Trophoblast cell (in vitro differentiated cells and primary cell): ENCODE results near the gene YTHDF1.

Source experiments
- DNase-seq, 2 donors: peaks; one replicate each; pipeline ENCODE4 v3.0.0-alpha.2; 2016
- H2AFZ ChIP-seq: 2 replicates; pipeline ENCODE4 v1.6.1; 2013; ENCODE audit warnings: low read length, moderate library complexity, mild to moderate bottlenecking; ENCODE audit not compliant: insufficient read depth, poor library complexity
- H2AK5ac ChIP-seq: 2 replicates; pipeline ENCODE4 v1.6.1; 2013; ENCODE audit warnings: mild to moderate bottlenecking, low read length
- H2BK120ac ChIP-seq: 2 replicates; pipeline ENCODE4 v1.6.1; 2013; ENCODE audit warnings: low read length, mild to moderate bottlenecking, moderate library complexity; ENCODE audit not compliant: insufficient read depth, poor library complexity
- H2BK12ac ChIP-seq: 2 replicates; pipeline ENCODE4 v1.6.1; 2013; ENCODE audit warnings: mild to moderate bottlenecking, low read length, moderate library complexity
- H2BK5ac ChIP-seq: 2 replicates; pipeline ENCODE4 v1.6.1; 2013; ENCODE audit warnings: low read length, low read depth, moderate library complexity, mild to moderate bottlenecking; ENCODE audit not compliant: poor library complexity
- H3K14ac ChIP-seq: 2 replicates; pipeline ENCODE4 v1.6.1; 2013; ENCODE audit warnings: mild to moderate bottlenecking, low read length
- H3K18ac ChIP-seq: 2 replicates; pipeline ENCODE4 v1.6.1; 2013; ENCODE audit warnings: mild to moderate bottlenecking, low read length
- H3K23ac ChIP-seq: 2 replicates; pipeline ENCODE4 v1.6.1; 2013; ENCODE audit warnings: low read length
- H3K27ac ChIP-seq: 2 replicates; pipeline ENCODE4 v1.5.1; 2013; ENCODE audit warnings: low read depth, mild to moderate bottlenecking, inconsistent platforms, low read length, moderate library complexity
- H3K27me3 ChIP-seq: 2 replicates; pipeline ENCODE4 v1.6.1; 2013; ENCODE audit warnings: inconsistent platforms, mild to moderate bottlenecking, low read length, moderate library complexity; ENCODE audit not compliant: insufficient read depth
- H3K36me3 ChIP-seq, 2 experiments: 1 replicate in 1 of 2; 2 replicates in 1 of 2; pipeline ENCODE4 v1.6.1; 2013; ENCODE audit warnings: low read length in 2 of 2, mild to moderate bottlenecking in 2 of 2, moderate library complexity in 1 of 2; ENCODE audit not compliant: insufficient read depth in 2 of 2, control insufficient read depth in 1 of 2
- H3K4ac ChIP-seq: 2 replicates; pipeline ENCODE4 v1.6.1; 2013; ENCODE audit warnings: low read depth, mild to moderate bottlenecking, low read length, moderate library complexity
- H3K4me1 ChIP-seq, 2 experiments: 1 replicate in 1 of 2; 2 replicates in 1 of 2; pipeline ENCODE4 v1.6.1; 2013; ENCODE audit warnings: low read length in 2 of 2, mild to moderate bottlenecking in 2 of 2, moderate library complexity in 1 of 2; ENCODE audit not compliant: insufficient read depth in 2 of 2, control insufficient read depth in 1 of 2
- H3K4me2 ChIP-seq: 2 replicates; pipeline ENCODE4 v1.6.1; 2013; ENCODE audit warnings: inconsistent platforms, mild to moderate bottlenecking, low read length, moderate library complexity
- H3K4me3 ChIP-seq: 2 replicates; pipeline ENCODE4 v1.5.1; 2013; ENCODE audit warnings: mild to moderate bottlenecking, low read depth, low read length, inconsistent platforms
- H3K79me1 ChIP-seq: one replicate; pipeline ENCODE4 v1.6.1; 2013; ENCODE audit warnings: low read length
- H3K79me2 ChIP-seq: 2 replicates; pipeline ENCODE4 v1.6.1; 2013; ENCODE audit warnings: low read length, mild to moderate bottlenecking; ENCODE audit not compliant: control insufficient read depth, insufficient read depth, poor library complexity
- H3K9ac ChIP-seq: 2 replicates; pipeline ENCODE4 v1.6.1; 2013; ENCODE audit warnings: mild to moderate bottlenecking, low read length
- H3K9me3 ChIP-seq: 2 replicates; pipeline ENCODE4 v1.6.1; 2013; ENCODE audit warnings: low read depth, mild to moderate bottlenecking, control low read depth, inconsistent platforms, low read length; ENCODE audit not compliant: insufficient read depth
- H4K12ac ChIP-seq: 2 replicates; pipeline ENCODE4 v1.6.1; 2013; ENCODE audit warnings: low read depth, mild to moderate bottlenecking, low read length, moderate library complexity
- H4K8ac ChIP-seq: 2 replicates; pipeline ENCODE4 v1.6.1; 2013; ENCODE audit warnings: low read depth, mild to moderate bottlenecking, low read length, moderate library complexity
- H4K91ac ChIP-seq: one replicate; pipeline ENCODE4 v1.6.1; 2013; ENCODE audit warnings: low read depth, mild to moderate bottlenecking, low read length, moderate library complexity
- WGBS: extraction: QIAGEN DNeasy Blood & Tissue Kit; methylation state at CpG from one replicate; pipeline ENCODE4 v1.1.7; 2013; ENCODE audit warnings: missing lambda C conversion rate; ENCODE audit not compliant: insufficient read length, insufficient coverage; ENCODE audit errors: extremely low coverage; 5-methylcytosine and 5-hydroxymethylcytosine counted together

YTHDF1 gene

DNA sequence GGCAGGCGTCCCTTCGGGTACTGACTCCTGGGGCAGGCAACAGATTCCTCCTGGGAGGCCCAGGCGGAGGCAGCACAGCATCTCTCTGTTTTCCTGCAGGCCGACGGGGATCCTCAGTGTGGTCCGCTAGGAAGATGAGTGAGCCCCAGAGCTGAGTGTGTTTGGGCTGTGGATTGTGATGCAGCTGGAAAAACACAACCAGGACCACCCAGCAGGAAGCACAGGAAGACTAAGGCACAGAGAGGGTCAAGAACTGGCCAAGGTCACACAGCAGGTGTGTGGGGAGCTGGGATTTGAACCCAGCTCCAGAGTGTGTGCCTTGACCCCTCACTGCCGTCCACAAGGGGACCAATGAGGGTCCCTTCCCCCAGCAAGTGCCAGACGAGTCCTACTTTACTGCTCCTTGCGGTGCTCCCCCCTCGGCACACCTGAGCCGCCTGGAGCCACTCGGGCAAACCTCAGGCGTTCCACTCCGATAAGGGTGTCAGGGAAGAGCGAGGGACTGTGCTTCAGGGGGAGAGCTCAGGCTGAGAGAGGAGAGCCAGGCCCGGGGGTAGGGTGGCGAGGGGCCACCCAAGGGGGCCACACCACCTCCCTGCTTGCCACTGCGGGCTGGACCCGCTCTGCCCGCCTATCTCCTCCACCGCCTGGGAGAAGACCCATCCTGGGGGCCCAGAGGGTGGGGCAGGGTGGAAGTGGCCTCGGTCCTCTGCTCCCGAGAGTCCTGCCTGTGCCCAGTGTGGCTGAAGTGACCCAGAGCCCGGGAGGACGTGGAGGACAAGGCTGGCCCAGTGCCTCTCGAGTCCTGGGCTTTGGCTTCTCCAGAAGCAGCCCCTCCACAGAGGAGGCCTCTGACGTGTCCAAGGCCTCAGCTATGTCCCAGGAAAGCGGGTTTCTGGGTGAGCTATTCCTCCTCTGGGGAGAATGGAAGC lies 63.3 kb downstream of the YTHDF1 start:
- Histone ChIP-seq H3K18ac (no peak overlapping the region), H3K14ac (no peak overlapping the region), H4K91ac (no peak overlapping the region), H3K4me1 (no peaks in the 10 kb centered on the region), H3K4me3 (no peak overlapping the region), H3K9me3 (peaks cover 8% of the 10 kb centered on the region), H2AK5ac (no peak overlapping the region), H2BK12ac (no peak overlapping the region), H3K79me1 (no peaks in the 10 kb centered on the region), H2AFZ (no peak overlapping the region), H3K27ac (no peak overlapping the region), H3K36me3 (no peaks in the 10 kb centered on the region), H3K23ac (no peak overlapping the region), H4K8ac (no peak overlapping the region), H3K27me3 (no peaks in the 10 kb centered on the region), H2BK5ac (no peak overlapping the region), H3K4me2 (no peak overlapping the region), H3K79me2 (no peaks in the 10 kb centered on the region), H2BK120ac (no peak overlapping the region), H3K4ac (no peak overlapping the region), H3K9ac (no peak overlapping the region), H4K12ac (no peak overlapping the region)
- DNase-seq, result no peak
- WGBS, result no CpG with 5 or more reads among the region's 28 CpGs

DNA sequence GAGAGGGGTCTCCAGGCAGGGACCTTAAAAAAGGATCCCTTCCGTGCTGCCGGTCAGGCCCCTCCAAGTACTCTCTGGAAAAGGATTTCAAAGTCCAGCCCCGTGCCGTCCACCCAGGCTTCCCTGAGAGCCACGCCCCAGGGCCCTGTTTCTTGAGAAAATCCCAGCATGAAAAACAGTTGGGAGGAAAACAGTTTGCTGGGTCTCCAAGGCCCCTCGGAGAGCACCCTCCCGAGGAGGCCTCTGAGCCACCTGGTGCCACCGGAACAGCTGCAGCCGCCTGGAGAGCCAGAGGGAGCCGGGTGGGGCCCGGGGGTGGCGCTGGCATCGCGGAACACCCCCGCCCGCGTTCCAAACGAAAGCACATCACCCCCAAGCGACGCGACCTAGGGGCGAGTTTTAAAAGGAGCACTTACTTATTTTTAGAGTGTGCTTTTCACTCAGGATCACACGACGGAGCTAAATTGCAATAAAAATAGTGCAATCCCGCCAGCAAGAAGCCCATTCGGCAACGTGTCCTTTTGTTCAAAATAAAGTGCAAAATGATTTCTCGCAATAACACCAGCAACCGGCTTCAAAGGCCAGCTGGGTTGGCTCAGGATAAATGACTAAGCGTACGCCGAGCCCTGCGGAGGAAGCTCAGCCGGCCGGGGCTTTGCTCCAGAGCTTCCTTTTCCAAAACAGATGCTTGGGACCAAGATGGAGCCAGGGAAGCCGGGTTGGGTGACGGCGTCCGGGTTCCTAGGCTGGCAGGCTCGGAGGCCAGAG lies 64.2 kb downstream of the YTHDF1 start:
- H3K27me3 ChIP-seq, result no peaks in the 10 kb centered on the region
- peaks cover 8% of the 10 kb centered on the region for H3K9me3 ChIP-seq
- H4K91ac ChIP-seq, result no peak overlapping the region
- H3K14ac ChIP-seq, result no peak overlapping the region
- no peak overlapping the region for H3K4me2 ChIP-seq
- no peak overlapping the region for H2AFZ ChIP-seq
- no peak overlapping the region for H2BK5ac ChIP-seq
- no peak overlapping the region for H3K9ac ChIP-seq
- H3K18ac ChIP-seq, result no peak overlapping the region
- H3K27ac ChIP-seq, result no peak overlapping the region
- H3K79me2 ChIP-seq, result no peaks in the 10 kb centered on the region
- no peak overlapping the region for H2BK120ac ChIP-seq
- H3K79me1 ChIP-seq, result no peaks in the 10 kb centered on the region
- H3K36me3 ChIP-seq, result no peaks in the 10 kb centered on the region
- H3K4ac ChIP-seq, result no peak overlapping the region
- no peak overlapping the region for H3K23ac ChIP-seq
- no peak overlapping the region for H4K8ac ChIP-seq
- WGBS, result no CpG with 5 or more reads among the region's 40 CpGs
- no peak overlapping the region for H4K12ac ChIP-seq
- no peaks in the 10 kb centered on the region for H3K4me1 ChIP-seq
- no peak overlapping the region for H2BK12ac ChIP-seq
- no peak for DNase-seq
- no peak overlapping the region for H2AK5ac ChIP-seq
- H3K4me3 ChIP-seq, result no peak overlapping the region

DNA sequence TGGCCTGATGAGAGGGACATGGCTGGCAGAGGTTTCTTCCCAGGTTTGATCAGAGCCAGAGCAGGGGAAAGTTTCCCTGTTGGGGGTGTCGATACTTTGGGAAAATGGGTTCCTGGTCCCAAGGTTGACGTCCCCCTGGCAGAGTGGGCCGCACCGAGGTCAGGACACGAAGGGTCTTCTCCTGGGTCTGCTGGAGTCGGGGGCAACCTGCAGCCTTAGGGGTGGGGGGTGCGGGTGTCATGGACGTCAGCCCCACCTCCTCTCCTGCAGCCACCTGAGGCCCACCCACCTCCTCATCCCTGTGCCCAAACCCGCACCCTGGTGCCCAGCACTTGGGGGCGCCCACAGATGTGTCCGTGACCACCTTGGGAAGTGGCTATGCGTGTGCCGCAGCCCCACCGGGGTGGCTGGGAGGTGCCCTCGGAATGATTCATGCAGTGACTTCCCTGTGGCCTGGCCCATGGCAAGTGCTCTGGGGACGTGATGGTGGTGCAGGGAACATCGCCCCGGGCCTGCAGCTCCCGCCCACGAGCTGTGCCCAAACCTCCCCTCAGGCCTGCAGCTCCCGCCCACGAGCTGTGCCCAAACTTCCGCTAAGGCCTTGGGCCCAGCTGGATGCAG lies 64.9 kb downstream of the YTHDF1 start:
- H3K23ac ChIP-seq, result no peak overlapping the region
- no peak overlapping the region for H3K4me3 ChIP-seq
- H2AK5ac ChIP-seq, result no peak overlapping the region
- no peak overlapping the region for H2AFZ ChIP-seq
- H3K4ac ChIP-seq, result no peak overlapping the region
- H4K91ac ChIP-seq, result no peak overlapping the region
- no peaks in the 10 kb centered on the region for H3K36me3 ChIP-seq
- no peak overlapping the region for H2BK5ac ChIP-seq
- no peak overlapping the region for H2BK12ac ChIP-seq
- H4K12ac ChIP-seq, result no peak overlapping the region
- no peak overlapping the region for H2BK120ac ChIP-seq
- H3K14ac ChIP-seq, result no peak overlapping the region
- H3K27me3 ChIP-seq, result no peaks in the 10 kb centered on the region
- no peaks in the 10 kb centered on the region for H3K79me2 ChIP-seq
- H4K8ac ChIP-seq, result no peak overlapping the region
- H3K27ac ChIP-seq, result no peak overlapping the region
- no peaks in the 10 kb centered on the region for H3K4me1 ChIP-seq
- no peak for DNase-seq
- no CpG with 5 or more reads among the region's 23 CpGs for WGBS
- H3K9me3 ChIP-seq, result peaks cover 10% of the 10 kb centered on the region
- H3K18ac ChIP-seq, result no peak overlapping the region
- no peak overlapping the region for H3K9ac ChIP-seq
- H3K79me1 ChIP-seq, result no peaks in the 10 kb centered on the region
- H3K4me2 ChIP-seq, result no peak overlapping the region

DNA sequence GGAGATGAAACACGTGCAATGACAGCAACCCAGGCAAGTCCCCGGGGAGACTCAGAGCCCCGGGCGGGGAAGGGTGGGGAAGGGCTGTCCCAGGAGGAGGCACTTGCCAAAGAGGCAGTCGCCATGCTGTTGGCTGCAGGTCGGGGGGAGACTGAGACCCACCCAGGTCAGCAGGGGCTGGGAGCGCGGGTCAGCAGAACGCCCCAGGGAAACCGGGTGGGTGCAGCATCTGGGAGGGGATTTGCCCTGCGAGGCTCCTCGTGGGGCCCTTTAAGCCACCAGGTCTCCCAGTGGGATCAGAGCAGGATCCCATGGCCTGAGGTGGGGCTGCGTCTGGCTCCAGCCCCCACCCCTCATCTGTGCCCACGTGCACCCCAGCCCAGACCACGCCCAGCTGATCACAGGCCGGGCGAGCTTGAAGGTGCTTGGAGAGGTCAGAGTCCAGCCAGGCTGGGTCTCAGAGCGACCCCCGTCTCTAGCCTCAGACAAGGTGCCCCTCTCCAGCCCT lies 65.5 kb downstream of the YTHDF1 start:
- Histone ChIP-seq H3K9ac (no peak overlapping the region), H4K8ac (no peak overlapping the region), H2AFZ (no peak overlapping the region), H3K36me3 (no peaks in the 10 kb centered on the region), H3K9me3 (peaks cover 10% of the 10 kb centered on the region), H4K91ac (no peak overlapping the region), H3K14ac (no peak overlapping the region), H3K4ac (no peak overlapping the region), H3K27ac (no peak overlapping the region), H3K79me2 (no peaks in the 10 kb centered on the region), H2BK12ac (no peak overlapping the region), H3K4me1 (no peaks in the 10 kb centered on the region), H3K4me3 (no peak overlapping the region), H2BK120ac (no peak overlapping the region), H3K4me2 (no peak overlapping the region), H3K23ac (no peak overlapping the region), H4K12ac (no peak overlapping the region), H3K79me1 (no peaks in the 10 kb centered on the region), H3K27me3 (no peaks in the 10 kb centered on the region), H2AK5ac (no peak overlapping the region), H3K18ac (no peak overlapping the region), H2BK5ac (no peak overlapping the region)
- DNase-seq, result no peak
- no CpG with 5 or more reads among the region's 19 CpGs for WGBS
